HG03108 (cell line): ENCODE data around the gene CAPN13.
A peak's percentile ranks its signal among the peaks of the same experiment; 100 is the strongest.

Source experiments
- ATAC-seq: cut with Tn5 transposase; IDR thresholded peaks from one replicate; pipeline ENCODE4 v1.9.1; 2021; ENCODE audit warnings: moderate library complexity; ENCODE audit not compliant: unreplicated experiment

CAPN13 gene

GRCh38 chr2:30732376-30732775 lies 74.9 kb downstream of the CAPN13 start:
- no peak for ATAC-seq

- no peak for ATAC-seq
These were observed 75.5 kb downstream of the CAPN13 start for GRCh38 chr2:30731706-30732105.

- no peak for ATAC-seq
These were observed 76.3 kb downstream of the CAPN13 start for GRCh38 chr2:30730736-30731647.

GRCh38 chr2:30729031-30729430 lies 78.2 kb downstream of the CAPN13 start:
- ATAC-seq: no peak

GRCh38 chr2:30722936-30723725 lies 84.1 kb downstream of the CAPN13 start:
- no peak for ATAC-seq

GRCh38 chr2:30721668-30722647 lies 85.3 kb downstream of the CAPN13 start:
- no peak for ATAC-seq

- ATAC-seq: no peak
These were observed 86.0 kb downstream of the CAPN13 start for GRCh38 chr2:30721241-30721640.

GRCh38 chr2:30717081-30717650 lies 90.1 kb downstream of the CAPN13 start:
- ATAC-seq: no peak

- no peak for ATAC-seq
These were observed 90.9 kb downstream of the CAPN13 start for GRCh38 chr2:30716123-30716900.

- ATAC-seq: no peak
These were observed 92.2 kb downstream of the CAPN13 start for GRCh38 chr2:30714811-30715709.

- ATAC-seq: no peak
These were observed 93.5 kb downstream of the CAPN13 start for GRCh38 chr2:30713698-30714097.

- ATAC-seq: peak; percentile 66
These were observed 95.6 kb downstream of the CAPN13 start for GRCh38 chr2:30711646-30712085.

- ATAC-seq: no peak
These were observed 96.8 kb downstream of the CAPN13 start for GRCh38 chr2:30710461-30710860.

GRCh38 chr2:30710016-30710415 lies 97.2 kb downstream of the CAPN13 start:
- no peak for ATAC-seq

- ATAC-seq: no peak
These were observed 97.7 kb downstream of the CAPN13 start for GRCh38 chr2:30709516-30709915.

- ATAC-seq: no peak
These were observed 98.6 kb downstream of the CAPN13 start for GRCh38 chr2:30708491-30709290.

GRCh38 chr2:30707304-30707903 lies 99.8 kb downstream of the CAPN13 start:
- no peak for ATAC-seq
